GM21825 (cell line): Measurements from ENCODE around the gene UBALD1.
A peak's percentile ranks its signal among the peaks of the same experiment; 100 is the strongest.
"Not testable (repeated sequence)": the region's sequence is repeated elsewhere in the genome, so short reads cannot be mapped to it uniquely, and the experiment has no call there.

Experiments used
- ATAC-seq: cut with Tn5 transposase; IDR thresholded peaks from one replicate; pipeline ENCODE4 v1.9.1; 2021; ENCODE audit warnings: mild to moderate bottlenecking, moderate library complexity; ENCODE audit not compliant: unreplicated experiment

The UBALD1 gene

GRCh38 chr16:4614571-4615383 lies at the start of gene UBALD1:
UBALD1 (minus strand) TSS chr16:4614888; CDS start chr16:4614797, 91 bp downstream.
- peak; percentile 55 for ATAC-seq

- ATAC-seq: no peak
Observed at GRCh38 chr16:4663777-4664465, 49.2 kb upstream of the UBALD1 start.

- ATAC-seq: no peak
Observed at GRCh38 chr16:4663465-4663776, 48.7 kb upstream of the UBALD1 start.

GRCh38 chr16:4661661-4662060 lies 47.0 kb upstream of the UBALD1 start:
- no peak for ATAC-seq

- ATAC-seq: no peak
Observed at GRCh38 chr16:4660454-4661007, 45.8 kb upstream of the UBALD1 start.

GRCh38 chr16:4659363-4660353 lies 45.0 kb upstream of the UBALD1 start:
- no peak for ATAC-seq

GRCh38 chr16:4656695-4657686 lies 42.3 kb upstream of the UBALD1 start:
- no peak for ATAC-seq

GRCh38 chr16:4656221-4656620 lies 41.5 kb upstream of the UBALD1 start:
- ATAC-seq: no peak

- no peak for ATAC-seq
Observed at GRCh38 chr16:4655801-4656200, 41.1 kb upstream of the UBALD1 start.

- ATAC-seq: no peak
Observed at GRCh38 chr16:4654964-4655590, 40.4 kb upstream of the UBALD1 start.

GRCh38 chr16:4654011-4654963 lies 39.6 kb upstream of the UBALD1 start:
- ATAC-seq: no peak

GRCh38 chr16:4652561-4652960 lies 37.9 kb upstream of the UBALD1 start:
- no peak for ATAC-seq

- no peak for ATAC-seq
Observed at GRCh38 chr16:4651827-4652226, 37.1 kb upstream of the UBALD1 start.

- ATAC-seq: not testable (repeated sequence)
Observed at GRCh38 chr16:4650443-4651074, 35.9 kb upstream of the UBALD1 start.

GRCh38 chr16:4649744-4650442 lies 35.2 kb upstream of the UBALD1 start:
- ATAC-seq: no peak

- ATAC-seq: no peak
Observed at GRCh38 chr16:4648917-4649316, 34.2 kb upstream of the UBALD1 start.

GRCh38 chr16:4647644-4647980 lies 32.9 kb upstream of the UBALD1 start:
- no peak for ATAC-seq
